ENCODE results near the gene MFF. TPM values are rescaled to one million over a fixed set of nuclear protein-coding genes. Genes with fewer than 3 reads are reported as not detected.
A peak's percentile ranks its signal among the peaks of the same experiment; 100 is the strongest.

Gene MFF
- total RNA-seq, 1 donor from 2014 or later, result 84.1 TPM

DNA sequence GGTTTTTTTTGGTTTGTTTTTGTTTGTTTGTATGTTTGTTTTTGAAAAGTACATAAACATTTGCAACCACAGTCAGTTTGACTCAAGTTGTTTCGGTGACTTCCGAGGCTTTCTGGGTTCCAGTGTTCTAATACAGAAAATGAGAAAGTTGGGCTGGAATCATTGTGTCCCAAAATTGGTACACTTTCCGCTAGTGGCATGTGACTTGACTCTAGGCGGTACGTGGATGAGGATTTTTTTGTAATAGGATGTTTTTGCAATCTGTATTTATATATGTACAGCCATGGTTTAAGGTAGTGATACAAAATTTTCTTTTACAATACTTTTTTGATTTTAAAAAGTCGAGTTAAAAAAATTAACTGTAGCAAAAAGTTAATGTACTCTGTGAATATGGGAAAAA lies 1.7 kb downstream of the MFF start:
- Mint-ChIP-seq H3K9me3 (peaks cover 16% of the 10 kb centered on the region), H3K36me3 (ENCODE audit: low read depth) (peaks cover 22% of the 10 kb centered on the region), H3K27me3 (ENCODE audit: low read depth) (peaks cover 4% of the 10 kb centered on the region), H3K4me3 (peak overlapping the region; percentile 97), H3K4me1 (peaks cover 49% of the 10 kb centered on the region), H3K27ac (ENCODE audit: unreplicated experiment) (no peak overlapping the region)
- no peak for DNase-seq (ENCODE audit: low read depth, low spot score)
- no peak for TF ChIP-seq CTCF (conservative IDR thresholded peaks at IDR 0.05)

GRCh38 chr2:227335713-227336112 lies 10.7 kb downstream of the MFF start:
- no peak for DNase-seq (ENCODE audit: low read depth, low spot score)
- Mint-ChIP-seq H3K27ac (ENCODE audit: unreplicated experiment) (no peak overlapping the region), H3K4me1 (no peaks in the 10 kb centered on the region), H3K4me3 (no peak overlapping the region), H3K27me3 (ENCODE audit: low read depth) (no peaks in the 10 kb centered on the region), H3K36me3 (ENCODE audit: low read depth) (peaks cover 35% of the 10 kb centered on the region), H3K9me3 (no peaks in the 10 kb centered on the region)
- no peak for TF ChIP-seq CTCF (conservative IDR thresholded peaks at IDR 0.05)

DNA sequence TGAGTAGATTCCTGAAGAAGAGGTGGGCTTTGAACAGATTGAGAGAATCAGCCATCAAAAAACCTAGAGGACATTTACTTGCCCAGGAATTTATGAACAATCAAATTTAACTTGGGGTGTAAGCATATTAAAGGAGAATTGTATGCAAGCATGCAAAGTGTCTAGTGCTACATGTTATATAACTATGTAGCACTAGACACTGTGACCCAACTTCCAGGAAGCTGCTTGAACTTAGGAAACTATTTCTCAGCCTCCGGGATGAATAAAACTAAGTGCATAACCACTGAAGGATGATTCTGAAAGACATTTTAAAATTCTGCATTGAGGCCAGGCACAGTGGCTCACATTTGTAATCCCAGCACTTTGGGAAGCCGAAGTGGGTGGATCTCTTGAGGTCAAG lies 12.4 kb downstream of the MFF start:
- no peaks in the 10 kb centered on the region for H3K27me3 Mint-ChIP-seq (ENCODE audit: low read depth)
- no peak for TF ChIP-seq CTCF (conservative IDR thresholded peaks at IDR 0.05)
- peaks cover 33% of the 10 kb centered on the region for H3K36me3 Mint-ChIP-seq (ENCODE audit: low read depth)
- DNase-seq (ENCODE audit: low read depth, low spot score), result no peak
- no peaks in the 10 kb centered on the region for H3K9me3 Mint-ChIP-seq
- H3K4me3 Mint-ChIP-seq, result no peak overlapping the region
- H3K27ac Mint-ChIP-seq (ENCODE audit: unreplicated experiment), result no peak overlapping the region
- H3K4me1 Mint-ChIP-seq, result no peaks in the 10 kb centered on the region

DNA sequence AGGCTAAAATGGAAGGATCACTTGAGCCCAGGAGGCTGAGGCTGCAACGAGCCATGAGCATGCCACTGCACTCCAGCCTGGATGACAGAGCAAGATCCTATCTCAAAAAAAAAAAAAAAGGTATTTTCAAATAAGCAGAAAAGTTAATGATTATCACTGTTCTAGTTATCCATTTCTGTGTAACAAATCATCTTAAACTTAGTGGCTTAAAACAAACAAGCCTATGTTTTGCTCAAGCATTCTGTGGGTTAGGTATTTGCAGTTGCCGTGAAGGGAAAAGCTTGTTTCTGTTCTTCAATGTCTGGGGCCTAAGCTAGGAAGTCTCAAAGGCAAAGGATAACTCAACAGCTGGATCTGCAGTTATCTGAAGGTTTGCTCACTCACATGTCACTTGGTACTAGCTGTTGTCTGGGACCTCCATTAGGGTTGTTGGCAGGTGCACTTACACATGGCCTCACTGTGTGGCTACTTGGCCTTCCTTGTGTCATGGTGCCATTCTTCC lies 14.1 kb downstream of the MFF start:
- no peak for TF ChIP-seq CTCF (conservative IDR thresholded peaks at IDR 0.05)
- Mint-ChIP-seq H3K4me1 (no peaks in the 10 kb centered on the region), H3K27ac (ENCODE audit: unreplicated experiment) (no peak overlapping the region), H3K27me3 (ENCODE audit: low read depth) (no peaks in the 10 kb centered on the region), H3K9me3 (no peaks in the 10 kb centered on the region), H3K4me3 (no peak overlapping the region), H3K36me3 (ENCODE audit: low read depth) (peaks cover 28% of the 10 kb centered on the region)
- DNase-seq (ENCODE audit: low read depth, low spot score), result no peak

DNA sequence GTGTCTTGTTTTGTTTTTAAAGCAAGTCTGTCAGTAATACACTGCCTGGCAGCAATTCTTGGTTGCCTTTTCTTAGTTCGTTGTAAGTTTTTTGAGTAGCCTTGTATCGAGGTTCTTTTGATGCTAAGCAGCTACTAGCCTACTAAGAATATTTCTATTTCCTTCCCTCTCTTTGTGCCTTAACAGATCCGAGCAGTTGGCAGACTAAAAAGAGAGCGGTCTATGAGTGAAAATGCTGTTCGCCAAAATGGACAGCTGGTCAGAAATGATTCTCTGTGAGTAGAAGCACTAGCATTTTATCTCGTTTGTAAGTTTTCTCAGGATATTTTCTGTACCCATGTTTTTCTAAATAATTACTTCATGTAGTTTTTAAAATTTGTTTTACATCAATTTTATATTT lies 15.1 kb downstream of the MFF start:
- Mint-ChIP-seq H3K36me3 (ENCODE audit: low read depth) (peaks cover 20% of the 10 kb centered on the region), H3K4me3 (no peak overlapping the region), H3K27ac (ENCODE audit: unreplicated experiment) (no peak overlapping the region), H3K4me1 (no peaks in the 10 kb centered on the region), H3K9me3 (no peaks in the 10 kb centered on the region), H3K27me3 (ENCODE audit: low read depth) (no peaks in the 10 kb centered on the region)
- no peak for DNase-seq (ENCODE audit: low read depth, low spot score)
- TF ChIP-seq CTCF (conservative IDR thresholded peaks at IDR 0.05), result no peak

GRCh38 chr2:227341553-227341952 lies 16.5 kb downstream of the MFF start:
- no peaks in the 10 kb centered on the region for H3K4me1 Mint-ChIP-seq
- H3K4me3 Mint-ChIP-seq, result no peak overlapping the region
- H3K36me3 Mint-ChIP-seq (ENCODE audit: low read depth), result peaks cover 9% of the 10 kb centered on the region
- H3K27ac Mint-ChIP-seq (ENCODE audit: unreplicated experiment), result no peak overlapping the region
- no peaks in the 10 kb centered on the region for H3K27me3 Mint-ChIP-seq (ENCODE audit: low read depth)
- no peak for TF ChIP-seq CTCF (conservative IDR thresholded peaks at IDR 0.05)
- DNase-seq (ENCODE audit: low read depth, low spot score), result no peak
- H3K9me3 Mint-ChIP-seq, result no peaks in the 10 kb centered on the region

All from neural crest cell (in vitro differentiated cells).